ENCODE measurements around the gene SSH2.
A peak's percentile ranks its signal among the peaks of the same experiment; 100 is the strongest.

GRCh38 chr17:29867643-29868181, 62.3 kb downstream of the SSH2 start:
- TF ChIP-seq EZH2 (IDR thresholded peaks at IDR 0.05; ENCODE audit: borderline replicate concordance, low read depth, low read length, severe bottlenecking) (no peak), CTCF (IDR thresholded peaks at IDR 0.05; ENCODE audit: borderline replicate concordance, extremely low read depth, low read length, poor library complexity, severe bottlenecking) (peak; percentile 28)
